Sigmoid colon (tissue), 7 donors: ENCODE results near the gene CBFA2T3. TPM values are rescaled to one million over a fixed set of nuclear protein-coding genes. Genes with fewer than 3 reads are reported as not detected.
"Not testable (repeated sequence)": the region's sequence is repeated elsewhere in the genome, so short reads cannot be mapped to it uniquely, and the experiment has no call there.

Experiments
- DNase-seq: peaks from one replicate; pipeline ENCODE4 v3.0.0-alpha.2; 2019
- H3K27ac ChIP-seq, 4 donors: fragments of 200-600 bp; sonication (generic); one replicate each; pipeline ENCODE4 v1.5.1; 2016 to 2019; ENCODE audit warnings: mild to moderate bottlenecking in 1 of 4
- H3K27me3 ChIP-seq, 3 donors: fragments of 200-600 bp; sonication (generic); one replicate each; pipeline ENCODE4 v1.5.1; 2019; ENCODE audit warnings: mild to moderate bottlenecking in 1 of 3
- H3K36me3 ChIP-seq, 4 donors: fragments of 200-600 bp; sonication (generic); one replicate each; pipeline ENCODE4 v1.5.1; 2016 to 2019
- H3K4me1 ChIP-seq, 4 donors: fragments of 200-600 bp; sonication (generic); one replicate each; pipeline ENCODE4 v1.5.1; 2017 to 2019
- H3K4me3 ChIP-seq, 4 donors: fragments of 200-600 bp; sonication (generic); one replicate each; pipeline ENCODE4 v1.5.1; 2017 to 2019; ENCODE audit warnings: mild to moderate bottlenecking in 2 of 4, moderate library complexity in 1 of 4
- H3K9me3 ChIP-seq, 4 donors: fragments of 200-600 bp in 3 of 4; sonication (generic) in 3 of 4; one replicate each; pipeline versions ENCODE4 v1.5.1 to v1.6.1; 2013 to 2019
- EP300 ChIP-seq, 4 donors: sonication (generic); formaldehyde crosslinking; IDR thresholded peaks; one replicate each; pipeline ENCODE4 v1.6.1; 2017; ENCODE audit warnings: antibody characterized with exemption in 4 of 4
- POLR2A ChIP-seq, 2 donors: fragments of 450-650 bp; IDR thresholded peaks; one replicate each; pipeline ENCODE4 v1.6.1; 2016; ENCODE audit warnings: antibody characterized with exemption in 2 of 2, mild to moderate bottlenecking in 2 of 2, moderate library complexity in 2 of 2
- POLR2AphosphoS5 ChIP-seq, 4 donors: sonication (generic); formaldehyde crosslinking; IDR thresholded peaks; one replicate each; pipeline ENCODE4 v1.6.1; 2017; ENCODE audit warnings: antibody characterized with exemption in 4 of 4
- WGBS, 2 donors: extraction: QIAGEN DNeasy Blood & Tissue Kit; methylation state at CpG; one replicate each; pipeline ENCODE4 v1.1.7; 2013; 5-methylcytosine and 5-hydroxymethylcytosine counted together
- intact Hi-C: fragments of 100-400 bp; cut with DNase I; formaldehyde crosslinking; loops from one replicate; pipeline ENCODE4 v1.15.1; 2023
- polyA plus RNA-seq, 3 donors: library from polyadenylated mRNA; stranded (reverse); fragments of 200-250 nt; gene quantifications; one replicate each; pipeline ENCODE4 v1.2.3, GENCODE V29; 2013
- total RNA-seq, 4 donors: library from RNA; depleted of rRNA; stranded (reverse); fragments of >200 nt; gene quantifications; one replicate each; pipeline ENCODE4 v1.1.0, GENCODE V29; 2016
- TF ChIP-seq, protein P1 (sequence below), 4 experiments: fragments of 450-650 bp in 3 of 4; fragments of 200-600 bp in 1 of 4; IDR thresholded peaks; one replicate each; pipeline ENCODE4 v1.5.1; 2016 to 2019; ENCODE audit warnings: antibody characterized with exemption in 4 of 4, mild to moderate bottlenecking in 3 of 4, moderate library complexity in 2 of 4
- donor health status: healthy with polysubstance abuse.
- donor health status: Bipolar disorder and iron deficiency.
- donor health status: healthy.

The CBFA2T3 gene
- total and polyA plus RNA-seq, 7 donors, result 0.95 to 26.8 (median 4.3) TPM

DNA sequence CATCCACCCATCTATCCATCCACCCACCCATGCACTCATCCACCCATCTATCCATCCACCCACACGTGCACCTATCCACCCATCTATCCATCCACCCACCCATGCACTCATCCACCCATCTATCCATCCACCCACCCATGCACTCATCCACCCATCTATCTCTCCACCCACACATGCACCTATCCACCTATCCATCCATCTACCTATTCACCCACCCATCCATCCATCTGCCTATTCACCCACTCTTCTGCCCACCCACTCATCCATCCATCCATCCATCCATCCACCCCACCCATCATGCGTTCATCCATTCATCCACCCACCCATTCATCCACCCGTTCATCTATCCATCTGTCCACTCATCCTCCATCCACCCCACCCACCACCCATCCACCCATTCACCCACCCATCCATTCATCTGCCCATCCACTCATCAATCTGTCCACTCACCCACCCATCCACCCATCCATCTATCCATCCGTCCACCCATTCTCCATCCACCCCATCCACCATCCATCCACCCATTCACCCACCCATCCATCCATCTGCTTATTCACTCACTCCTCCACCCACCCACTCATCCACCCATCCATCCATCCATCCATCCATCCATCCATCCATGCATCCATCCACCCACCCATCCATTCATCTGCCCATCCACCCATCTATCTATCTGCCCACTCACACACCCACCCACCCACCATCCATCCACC, 35.1 kb upstream of the CBFA2T3 start:
- Histone ChIP-seq H3K4me1 (no peaks in the 10 kb centered on the region), H3K27me3 (peaks cover 0 to 52% (median 15%) of the 10 kb centered on the region in 3 donors)
- 81 to 83% methylated on average over 4 of the region's 4 CpGs for WGBS, 2 donors

GRCh38 chr16:89010210-89010925, 33.4 kb upstream of the CBFA2T3 start:
- H3K27ac ChIP-seq, result no peak overlapping the region
- TF ChIP-seq POLR2AphosphoS5 (IDR thresholded peaks at IDR 0.05), result no peak
- TF ChIP-seq, protein P1, sequence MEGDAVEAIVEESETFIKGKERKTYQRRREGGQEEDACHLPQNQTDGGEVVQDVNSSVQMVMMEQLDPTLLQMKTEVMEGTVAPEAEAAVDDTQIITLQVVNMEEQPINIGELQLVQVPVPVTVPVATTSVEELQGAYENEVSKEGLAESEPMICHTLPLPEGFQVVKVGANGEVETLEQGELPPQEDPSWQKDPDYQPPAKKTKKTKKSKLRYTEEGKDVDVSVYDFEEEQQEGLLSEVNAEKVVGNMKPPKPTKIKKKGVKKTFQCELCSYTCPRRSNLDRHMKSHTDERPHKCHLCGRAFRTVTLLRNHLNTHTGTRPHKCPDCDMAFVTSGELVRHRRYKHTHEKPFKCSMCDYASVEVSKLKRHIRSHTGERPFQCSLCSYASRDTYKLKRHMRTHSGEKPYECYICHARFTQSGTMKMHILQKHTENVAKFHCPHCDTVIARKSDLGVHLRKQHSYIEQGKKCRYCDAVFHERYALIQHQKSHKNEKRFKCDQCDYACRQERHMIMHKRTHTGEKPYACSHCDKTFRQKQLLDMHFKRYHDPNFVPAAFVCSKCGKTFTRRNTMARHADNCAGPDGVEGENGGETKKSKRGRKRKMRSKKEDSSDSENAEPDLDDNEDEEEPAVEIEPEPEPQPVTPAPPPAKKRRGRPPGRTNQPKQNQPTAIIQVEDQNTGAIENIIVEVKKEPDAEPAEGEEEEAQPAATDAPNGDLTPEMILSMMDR (IDR thresholded peaks at IDR 0.05), result no peak
- TF ChIP-seq POLR2A (IDR thresholded peaks at IDR 0.05), result no peak
- TF ChIP-seq EP300 (IDR thresholded peaks at IDR 0.05), result no peak
- H3K9me3 ChIP-seq, result no peaks in the 10 kb centered on the region
- H3K4me3 ChIP-seq, result no peak overlapping the region
- H3K36me3 ChIP-seq, result no peaks in the 10 kb centered on the region
- intact Hi-C loops, result no loop called here
- WGBS, 2 donors, result 84 to 88% methylated on average over 14 of the region's 14 CpGs
- H3K27me3 ChIP-seq, result peaks cover 0 to 61% (median 23%) of the 10 kb centered on the region in 3 donors
- no peaks in the 10 kb centered on the region for H3K4me1 ChIP-seq
- peak; percentile 26 for DNase-seq

More for the DNA sequence above, 35.1 kb upstream of the CBFA2T3 start:
- no peak overlapping the region for H3K27ac ChIP-seq
- H3K9me3 ChIP-seq, result no peaks in the 10 kb centered on the region
- TF ChIP-seq EP300 (IDR thresholded peaks at IDR 0.05), result no peak
- TF ChIP-seq POLR2A (IDR thresholded peaks at IDR 0.05), result no peak
- no peak for TF ChIP-seq POLR2AphosphoS5 (IDR thresholded peaks at IDR 0.05)
- TF ChIP-seq, protein P1 (IDR thresholded peaks at IDR 0.05), result no peak
- no peak overlapping the region for H3K4me3 ChIP-seq
- DNase-seq, result peak; percentile 35
- intact Hi-C loops, result no loop called here
- no peaks in the 10 kb centered on the region for H3K36me3 ChIP-seq

- no peak overlapping the region for H3K4me3 ChIP-seq
- intact Hi-C loops, result no loop called here
- H3K27me3 ChIP-seq, result peaks cover 0 to 59% (median 21%) of the 10 kb centered on the region in 3 donors
- no peaks in the 10 kb centered on the region for H3K36me3 ChIP-seq
- 50 to 51% methylated on average over 17 of the region's 17 CpGs for WGBS, 2 donors
- no peaks in the 10 kb centered on the region for H3K4me1 ChIP-seq
- DNase-seq, result peak; percentile 58
- TF ChIP-seq, protein P1 (IDR thresholded peaks at IDR 0.05), result no peak
- no peak for TF ChIP-seq EP300 (IDR thresholded peaks at IDR 0.05)
- TF ChIP-seq POLR2A (IDR thresholded peaks at IDR 0.05), result no peak
- TF ChIP-seq POLR2AphosphoS5 (IDR thresholded peaks at IDR 0.05), result no peak
- no peak overlapping the region for H3K27ac ChIP-seq
- H3K9me3 ChIP-seq, result no peaks in the 10 kb centered on the region
Measured at GRCh38 chr16:89009343-89010209, 32.6 kb upstream of the CBFA2T3 start.

GRCh38 chr16:89008796-89009195, 31.8 kb upstream of the CBFA2T3 start:
- H3K4me3 ChIP-seq, H3K27ac ChIP-seq, H3K4me1 ChIP-seq, H3K36me3 ChIP-seq, intact Hi-C loops, H3K9me3 ChIP-seq: not testable (repeated sequence)
- peak; percentile 50 for DNase-seq
- WGBS, 2 donors, result 18 to 61% methylated on average over 4 of the region's 4 CpGs
- H3K27me3 ChIP-seq, result peaks cover 0 to 62% (median 25%) of the 10 kb centered on the region in 3 donors
